SK-N-SH treated with all-trans-retinoic acid at 6 μM for 48 hours (cell line): ENCODE measurements around the gene RBM27.
"Not testable (repeated sequence)": the region's sequence is repeated elsewhere in the genome, so short reads cannot be mapped to it uniquely, and the experiment has no call there.

Experiments
- ATAC-seq: fragments of 200-7000 bp; cut with Tn5 transposase; 3 replicates; pipeline ENCODE4 v1.9.1; 2020; ENCODE audit warnings: mild to moderate bottlenecking, moderate library complexity
- ARNTL ChIP-seq: fragments of 450-650 bp; formaldehyde crosslinking; IDR thresholded peaks from 2 replicates; pipeline ENCODE4 v1.5.0; 2020; ENCODE audit warnings: low read depth, mild to moderate bottlenecking, moderate library complexity, borderline replicate concordance
- BACH2 ChIP-seq: fragments of 250-450 bp; sonication (Bioruptor Pico); IDR thresholded peaks from 2 replicates; pipeline ENCODE4 v1.9.0; 2021; ENCODE audit warnings: mild to moderate bottlenecking, borderline replicate concordance
- CREB5 ChIP-seq: fragments of 250-450 bp; sonication (Bioruptor Pico); IDR thresholded peaks from 2 replicates; pipeline ENCODE4 v1.5.1; 2020; ENCODE audit warnings: low read depth, mild to moderate bottlenecking, moderate library complexity
- CSDC2 ChIP-seq: fragments of 250-450 bp; sonication (Bioruptor Pico); IDR thresholded peaks from 2 replicates; pipeline ENCODE4 v1.5.0; 2020; ENCODE audit warnings: mild to moderate bottlenecking, moderate library complexity
- CSRNP3 ChIP-seq: fragments of 250-450 bp; sonication (Bioruptor Pico); IDR thresholded peaks from 2 replicates; pipeline ENCODE4 v1.5.1; 2021; ENCODE audit warnings: mild to moderate bottlenecking, moderate library complexity
- ESRRG ChIP-seq: fragments of 250-450 bp; sonication (Bioruptor Pico); IDR thresholded peaks from 2 replicates; pipeline ENCODE4 v1.6.1; 2021; ENCODE audit warnings: mild to moderate bottlenecking
- GLIS3 ChIP-seq: fragments of 250-450 bp; sonication (Bioruptor Pico); IDR thresholded peaks from 2 replicates; pipeline ENCODE4 v1.5.0; 2020; ENCODE audit warnings: mild to moderate bottlenecking, moderate library complexity
- ISL1 ChIP-seq: fragments of 250-450 bp; sonication (Bioruptor Pico); IDR thresholded peaks from 2 replicates; pipeline ENCODE4 v2.1.2; 2022; ENCODE audit warnings: mild to moderate bottlenecking, moderate library complexity
- OSR1 ChIP-seq: fragments of 250-450 bp; sonication (Bioruptor Pico); IDR thresholded peaks from 2 replicates; pipeline ENCODE4 v1.8.0; 2022; ENCODE audit warnings: moderate library complexity, mild to moderate bottlenecking, inconsistent platforms
- PATZ1 ChIP-seq: fragments of 250-450 bp; sonication (Bioruptor Pico); IDR thresholded peaks from 2 replicates; pipeline ENCODE4 v1.8.0; 2020; ENCODE audit warnings: mild to moderate bottlenecking, moderate library complexity, borderline replicate concordance
- PPARA ChIP-seq: fragments of 250-450 bp; sonication (Bioruptor Pico); IDR thresholded peaks from 2 replicates; pipeline ENCODE4 v1.5.0; 2020; ENCODE audit warnings: mild to moderate bottlenecking, borderline replicate concordance
- RARB ChIP-seq: fragments of 250-450 bp; sonication (Bioruptor Pico); IDR thresholded peaks from 2 replicates; pipeline ENCODE4 v1.8.0; 2021; ENCODE audit warnings: mild to moderate bottlenecking, moderate library complexity
- SNAI2 ChIP-seq: fragments of 250-450 bp; sonication (Bioruptor Pico); IDR thresholded peaks from 2 replicates; pipeline ENCODE4 v1.5.0; 2020; ENCODE audit warnings: mild to moderate bottlenecking, moderate library complexity
- TCF4 ChIP-seq: fragments of 250-450 bp; sonication (Bioruptor Pico); IDR thresholded peaks from 2 replicates; pipeline ENCODE4 v1.8.0; 2021; ENCODE audit warnings: mild to moderate bottlenecking, moderate library complexity, borderline replicate concordance
- TOX ChIP-seq: fragments of 250-450 bp; sonication (Bioruptor Pico); IDR thresholded peaks from 2 replicates; pipeline ENCODE4 v1.8.0; 2021; ENCODE audit warnings: mild to moderate bottlenecking, moderate library complexity, borderline replicate concordance
- TSHZ2 ChIP-seq: fragments of 250-450 bp; sonication (Bioruptor Pico); IDR thresholded peaks from 2 replicates; pipeline ENCODE4 v1.5.0; 2020; ENCODE audit warnings: mild to moderate bottlenecking, moderate library complexity
- ZC3H10 ChIP-seq: fragments of 250-450 bp; sonication (Bioruptor Pico); IDR thresholded peaks from 2 replicates; pipeline ENCODE4 v1.5.1; 2021; ENCODE audit warnings: mild to moderate bottlenecking, moderate library complexity
- ZFP3 ChIP-seq: fragments of 250-450 bp; sonication (Bioruptor Pico); IDR thresholded peaks from 2 replicates; pipeline ENCODE4 v1.5.0; 2020; ENCODE audit warnings: mild to moderate bottlenecking, moderate library complexity
- ZFP30 ChIP-seq: fragments of 450-650 bp; formaldehyde crosslinking; IDR thresholded peaks from 2 replicates; pipeline ENCODE4 v1.5.0; 2022; ENCODE audit warnings: mild to moderate bottlenecking, moderate library complexity
- ZNF565 ChIP-seq: fragments of 450-650 bp; formaldehyde crosslinking; conservative IDR thresholded peaks from 2 replicates; pipeline ENCODE4 v1.5.0; 2020; ENCODE audit warnings: low read depth, mild to moderate bottlenecking, moderate library complexity
- ZNF70 ChIP-seq: fragments of 450-650 bp; formaldehyde crosslinking; IDR thresholded peaks from 2 replicates; pipeline ENCODE4 v1.5.0; 2020; ENCODE audit warnings: mild to moderate bottlenecking, moderate library complexity
- ZNF8 ChIP-seq: fragments of 450-650 bp; formaldehyde crosslinking; IDR thresholded peaks from 2 replicates; pipeline ENCODE4 v1.5.0; 2020; ENCODE audit warnings: mild to moderate bottlenecking, moderate library complexity

The RBM27 gene

GRCh38 chr5:146208916-146209522, 5.6 kb downstream of the RBM27 start:
- ATAC-seq, result 0 out of 3 replicates have a peak, but pooled peaks have one; percentile 35
- no peak for TF ChIP-seq ZFP30
- no peak for TF ChIP-seq ARNTL
- TF ChIP-seq OSR1 (CRISPR knock-in tag), result no peak
- no peak for TF ChIP-seq ESRRG
- TF ChIP-seq TOX (CRISPR knock-in tag), result no peak
- no peak for TF ChIP-seq BACH2 (CRISPR knock-in tag)
- no peak for TF ChIP-seq GLIS3 (CRISPR knock-in tag)
- TF ChIP-seq CSRNP3 (CRISPR knock-in tag), result no peak
- no peak for TF ChIP-seq RARB
- TF ChIP-seq PATZ1 (CRISPR knock-in tag), result no peak
- TF ChIP-seq TCF4 (CRISPR knock-in tag), result no peak
- TF ChIP-seq PPARA (CRISPR knock-in tag), result no peak
- TF ChIP-seq ZNF70 (CRISPR knock-in tag), result no peak
- no peak for TF ChIP-seq CSDC2
- TF ChIP-seq TSHZ2 (CRISPR knock-in tag), result no peak
- no peak for TF ChIP-seq ZNF565
- TF ChIP-seq, all 23 proteins: peak for 0

- ATAC-seq, result no peak
- TF ChIP-seq SNAI2 (CRISPR knock-in tag), result no peak
- TF ChIP-seq RARB, result no peak
- TF ChIP-seq GLIS3 (CRISPR knock-in tag), result no peak
- no peak for TF ChIP-seq ARNTL
- TF ChIP-seq CSDC2, result no peak
- no peak for TF ChIP-seq PATZ1 (CRISPR knock-in tag)
- no peak for TF ChIP-seq ZNF70 (CRISPR knock-in tag)
- TF ChIP-seq PPARA (CRISPR knock-in tag), result no peak
- TF ChIP-seq OSR1 (CRISPR knock-in tag), result no peak
- no peak for TF ChIP-seq TOX (CRISPR knock-in tag)
- no peak for TF ChIP-seq ZNF8 (CRISPR knock-in tag)
- no peak for TF ChIP-seq ZC3H10 (CRISPR knock-in tag)
- TF ChIP-seq ISL1 (CRISPR knock-in tag), result no peak
- no peak for TF ChIP-seq ZFP30
Measured at GRCh38 chr5:146209714-146210113, 6.3 kb downstream of the RBM27 start.

GRCh38 chr5:146210810-146211209, 7.4 kb downstream of the RBM27 start:
- ATAC-seq, result not testable (repeated sequence)

GRCh38 chr5:146213210-146213826, 9.9 kb downstream of the RBM27 start:
- no peak for ATAC-seq
- TF ChIP-seq RARB (no peak), ZFP3 (CRISPR knock-in tag) (no peak), CREB5 (CRISPR knock-in tag) (no peak), ISL1 (CRISPR knock-in tag) (0 out of 2 replicates have a peak, but pooled peaks have one; percentile 11), TCF4 (CRISPR knock-in tag) (no peak), ZFP30 (no peak)

- not testable (repeated sequence) for ATAC-seq
Measured at GRCh38 chr5:146214881-146215280, 11.5 kb downstream of the RBM27 start.
